GM18502 (cell line): Measurements from ENCODE around the gene GIPC1.
A peak's percentile ranks its signal among the peaks of the same experiment; 100 is the strongest.
"Not testable (repeated sequence)": the region's sequence is repeated elsewhere in the genome, so short reads cannot be mapped to it uniquely, and the experiment has no call there.

ENCODE experiments used
- ATAC-seq: cut with Tn5 transposase; IDR thresholded peaks from one replicate; pipeline ENCODE4 v1.9.1; 2021; ENCODE audit warnings: mild to moderate bottlenecking; ENCODE audit not compliant: unreplicated experiment, poor library complexity

Gene GIPC1

GRCh38 chr19:14496029-14496833, at the start of gene GIPC1:
Gene GIPC1, minus strand, starts transcription at chr19:14496127. Its CDS starts 13,151 bp downstream, at chr19:14482976.
- peak; percentile 75 for ATAC-seq

GRCh38 chr19:14545716-14546082, 49.8 kb upstream of the GIPC1 start:
- no peak for ATAC-seq

GRCh38 chr19:14544977-14545715, 49.2 kb upstream of the GIPC1 start:
- ATAC-seq = no peak

GRCh38 chr19:14544047-14544446, 48.1 kb upstream of the GIPC1 start:
- no peak for ATAC-seq

- no peak for ATAC-seq
Measured at GRCh38 chr19:14542711-14543328, 46.9 kb upstream of the GIPC1 start.

- not testable (repeated sequence) for ATAC-seq
Measured at GRCh38 chr19:14541979-14542378, 46.1 kb upstream of the GIPC1 start.

- ATAC-seq = no peak
Measured at GRCh38 chr19:14540741-14541525, 45.0 kb upstream of the GIPC1 start.

GRCh38 chr19:14536926-14537692, 41.2 kb upstream of the GIPC1 start:
- ATAC-seq = no peak

- ATAC-seq = no peak
Measured at GRCh38 chr19:14533450-14533849, 37.5 kb upstream of the GIPC1 start.

- no peak for ATAC-seq
Measured at GRCh38 chr19:14530506-14530905, 34.6 kb upstream of the GIPC1 start.

- no peak for ATAC-seq
Measured at GRCh38 chr19:14530005-14530348, 34.0 kb upstream of the GIPC1 start.

- peak; percentile 95 for ATAC-seq
Measured at GRCh38 chr19:14529254-14530004, 33.5 kb upstream of the GIPC1 start, which contains the start of gene TECR. Gene TECR, plus strand, starts transcription at chr19:14529594. Its CDS starts 103 bp downstream, at chr19:14529697.

- ATAC-seq = no peak
Measured at GRCh38 chr19:14528419-14529253, 32.7 kb upstream of the GIPC1 start.

GRCh38 chr19:14526423-14526822, 30.5 kb upstream of the GIPC1 start:
- no peak for ATAC-seq

- no peak for ATAC-seq
Measured at GRCh38 chr19:14525729-14526128, 29.8 kb upstream of the GIPC1 start.

- no peak for ATAC-seq
Measured at GRCh38 chr19:14520543-14520942, 24.6 kb upstream of the GIPC1 start.

- no peak for ATAC-seq
Measured at GRCh38 chr19:14519860-14520407, 24.0 kb upstream of the GIPC1 start.
